ENCODE data around the gene IRAK2. TPM values are rescaled to one million over a fixed set of nuclear protein-coding genes. Genes with fewer than 3 reads are reported as not detected.

IRAK2 gene
- total RNA-seq, 1 donor from 2014 or later, result 2.0 TPM

DNA sequence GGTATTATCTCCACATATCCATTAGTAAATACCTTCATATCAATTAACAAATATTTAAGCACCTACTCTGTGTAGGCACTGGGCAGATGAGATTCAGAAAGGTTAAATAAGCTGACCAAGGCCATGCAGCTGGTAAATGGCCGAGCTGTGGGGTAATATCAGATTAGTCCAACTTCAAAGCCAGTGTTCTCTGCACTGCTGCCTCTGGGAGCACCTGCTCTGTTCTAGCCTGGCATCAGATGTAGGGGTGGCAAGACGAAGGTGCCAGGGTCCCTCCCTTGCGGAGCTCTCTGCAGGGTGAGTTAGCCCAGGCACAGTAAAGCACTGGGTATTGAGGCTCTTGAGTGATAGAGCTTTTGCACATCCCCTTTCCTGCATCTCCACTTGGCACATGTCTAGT is 89.0 kb downstream of the IRAK2 start:
- no peak overlapping the region for H3K27ac Mint-ChIP-seq (ENCODE audit: unreplicated experiment)
- peaks cover 14% of the 10 kb centered on the region for H3K4me1 Mint-ChIP-seq (ENCODE audit: low read depth, unreplicated experiment)
- no peak for DNase-seq (ENCODE audit: low read depth)
- Histone ChIP-seq H3K4me2 (ENCODE audit: low read length) (no peak overlapping the region), H3K9me3 (ENCODE audit: insufficient read depth, low read depth, low read length) (no peaks in the 10 kb centered on the region), H3K27me3 (ENCODE audit: insufficient read depth, low read length) (no peaks in the 10 kb centered on the region), H3K36me3 (ENCODE audit: insufficient read depth, low read length) (peaks cover 9% of the 10 kb centered on the region), H2AFZ (ENCODE audit: low read depth, low read length) (no peak overlapping the region), H3K4me1 (ENCODE audit: insufficient read depth, low read length) (peaks cover 19% of the 10 kb centered on the region), H3K9ac (ENCODE audit: low read length) (no peak overlapping the region), H3K27ac (ENCODE audit: low read depth, low read length) (no peak overlapping the region), H4K20me1 (ENCODE audit: insufficient read depth, low read length) (peaks cover 67% of the 10 kb centered on the region), H3K79me2 (ENCODE audit: insufficient read depth, low read length) (peaks cover 85% of the 10 kb centered on the region), H3K4me3 (ENCODE audit: insufficient read depth, low read depth, low read length) (no peak overlapping the region)
- H3K36me3 Mint-ChIP-seq (ENCODE audit: low read depth, unreplicated experiment), result peaks cover 32% of the 10 kb centered on the region
- FAIRE-seq, result no peak
- no peaks in the 10 kb centered on the region for H3K9me3 Mint-ChIP-seq (ENCODE audit: unreplicated experiment)
- no peaks in the 10 kb centered on the region for H3K27me3 Mint-ChIP-seq (ENCODE audit: low read depth, unreplicated experiment)
- H3K4me3 Mint-ChIP-seq (ENCODE audit: unreplicated experiment), result no peak overlapping the region
- no peak for TF ChIP-seq CTCF (IDR thresholded peaks at IDR 0.05; ENCODE audit: insufficient read depth, low read depth, low read length)

- Mint-ChIP-seq H3K4me3 (ENCODE audit: unreplicated experiment) (no peak overlapping the region), H3K36me3 (ENCODE audit: low read depth, unreplicated experiment) (peaks cover 42% of the 10 kb centered on the region), H3K27me3 (ENCODE audit: low read depth, unreplicated experiment) (no peaks in the 10 kb centered on the region), H3K27ac (ENCODE audit: unreplicated experiment) (no peak overlapping the region), H3K9me3 (ENCODE audit: unreplicated experiment) (no peaks in the 10 kb centered on the region), H3K4me1 (ENCODE audit: low read depth, unreplicated experiment) (peaks cover 5% of the 10 kb centered on the region)
- Histone ChIP-seq H2AFZ (ENCODE audit: low read depth, low read length) (no peak overlapping the region), H3K9me3 (ENCODE audit: insufficient read depth, low read depth, low read length) (no peaks in the 10 kb centered on the region), H3K36me3 (ENCODE audit: insufficient read depth, low read length) (peaks cover 16% of the 10 kb centered on the region), H3K27me3 (ENCODE audit: insufficient read depth, low read length) (no peaks in the 10 kb centered on the region), H3K27ac (ENCODE audit: low read depth, low read length) (no peak overlapping the region), H3K4me3 (ENCODE audit: insufficient read depth, low read depth, low read length) (no peak overlapping the region), H3K9ac (ENCODE audit: low read length) (no peak overlapping the region), H3K79me2 (ENCODE audit: insufficient read depth, low read length) (peaks cover 75% of the 10 kb centered on the region), H3K4me2 (ENCODE audit: low read length) (no peak overlapping the region), H4K20me1 (ENCODE audit: insufficient read depth, low read length) (peaks cover 71% of the 10 kb centered on the region), H3K4me1 (ENCODE audit: insufficient read depth, low read length) (no peaks in the 10 kb centered on the region)
- TF ChIP-seq EZH2 (IDR thresholded peaks at IDR 0.05; ENCODE audit: insufficient read depth, low read length) (no peak), CTCF (IDR thresholded peaks at IDR 0.05; ENCODE audit: insufficient read depth, low read depth, low read length) (no peak)
- no peak for DNase-seq (ENCODE audit: low read depth)
- FAIRE-seq, result no peak
These were observed 91.1 kb downstream of the IRAK2 start for GRCh38 chr3:10255835-10256234.

DNA sequence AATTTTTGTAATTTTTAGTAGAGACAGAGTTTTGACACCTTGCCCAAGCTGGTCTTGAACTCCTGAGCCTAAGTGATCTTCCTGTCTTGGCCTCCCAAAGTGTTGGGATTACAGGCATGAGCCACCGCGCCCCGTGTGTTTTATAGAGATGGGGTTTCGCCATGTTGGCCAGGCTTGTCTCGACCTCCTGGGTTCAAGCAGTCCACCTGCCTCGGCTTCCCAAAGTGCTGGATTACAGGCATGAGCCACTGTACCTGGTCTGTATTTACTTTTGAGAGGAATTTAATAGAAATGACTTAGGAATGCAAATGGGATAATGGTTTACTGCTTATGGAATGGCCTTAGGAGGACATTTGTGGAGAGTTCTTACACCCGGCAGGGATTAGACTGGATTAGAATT is 94.3 kb downstream of the IRAK2 start:
- peaks cover 15% of the 10 kb centered on the region for H3K36me3 ChIP-seq (ENCODE audit: insufficient read depth, low read length)
- Mint-ChIP-seq H3K9me3 (ENCODE audit: unreplicated experiment) (no peaks in the 10 kb centered on the region), H3K36me3 (ENCODE audit: low read depth, unreplicated experiment) (peaks cover 32% of the 10 kb centered on the region), H3K4me1 (ENCODE audit: low read depth, unreplicated experiment) (peaks cover 10% of the 10 kb centered on the region), H3K4me3 (ENCODE audit: unreplicated experiment) (no peak overlapping the region), H3K27me3 (ENCODE audit: low read depth, unreplicated experiment) (no peaks in the 10 kb centered on the region), H3K27ac (ENCODE audit: unreplicated experiment) (no peak overlapping the region)
- DNase-seq (ENCODE audit: low read depth) (no peak), FAIRE-seq (no peak)
- H3K79me2 ChIP-seq (ENCODE audit: insufficient read depth, low read length), result peaks cover 77% of the 10 kb centered on the region
- H3K9me3 ChIP-seq (ENCODE audit: insufficient read depth, low read depth, low read length), result no peaks in the 10 kb centered on the region
- H3K9ac ChIP-seq (ENCODE audit: low read length), result no peak overlapping the region
- H4K20me1 ChIP-seq (ENCODE audit: insufficient read depth, low read length), result peaks cover 66% of the 10 kb centered on the region
- no peak for TF ChIP-seq EZH2 (IDR thresholded peaks at IDR 0.05; ENCODE audit: insufficient read depth, low read length)
- TF ChIP-seq CTCF (IDR thresholded peaks at IDR 0.05; ENCODE audit: insufficient read depth, low read depth, low read length), result no peak
- H3K4me1 ChIP-seq (ENCODE audit: insufficient read depth, low read length), result no peaks in the 10 kb centered on the region
- no peak overlapping the region for H3K4me2 ChIP-seq (ENCODE audit: low read length)
- no peaks in the 10 kb centered on the region for H3K27me3 ChIP-seq (ENCODE audit: insufficient read depth, low read length)
- H3K4me3 ChIP-seq (ENCODE audit: insufficient read depth, low read depth, low read length), result no peak overlapping the region
- no peak overlapping the region for H2AFZ ChIP-seq (ENCODE audit: low read depth, low read length)
- no peak overlapping the region for H3K27ac ChIP-seq (ENCODE audit: low read depth, low read length)

Data from astrocyte (in vitro differentiated cells and primary cell).